GM18868 (cell line): ENCODE measurements around the gene ACSBG1.

Experiments used
- ATAC-seq: cut with Tn5 transposase; IDR thresholded peaks from one replicate; pipeline ENCODE4 v1.9.1; 2021; ENCODE audit warnings: mild to moderate bottlenecking, moderate library complexity; ENCODE audit not compliant: unreplicated experiment

The ACSBG1 gene

GRCh38 chr15:78234515-78235040, at the start of gene ACSBG1:
Gene ACSBG1 (minus strand): TSS chr15:78234565. CDS start chr15:78234501, 64 bp downstream.
- no peak for ATAC-seq

GRCh38 chr15:78282324-78282723, 48.0 kb upstream of the ACSBG1 start:
- ATAC-seq, result no peak

- no peak for ATAC-seq
Observed at GRCh38 chr15:78280319-78281072, 46.1 kb upstream of the ACSBG1 start.

GRCh38 chr15:78276064-78276943, 41.9 kb upstream of the ACSBG1 start:
- no peak for ATAC-seq

GRCh38 chr15:78274994-78275393, 40.6 kb upstream of the ACSBG1 start:
- ATAC-seq, result no peak

GRCh38 chr15:78272776-78273175, 38.4 kb upstream of the ACSBG1 start:
- no peak for ATAC-seq

GRCh38 chr15:78272316-78272715, 38.0 kb upstream of the ACSBG1 start:
- ATAC-seq, result no peak

- no peak for ATAC-seq
Observed at GRCh38 chr15:78266806-78267205, 32.4 kb upstream of the ACSBG1 start.

- ATAC-seq, result no peak
Observed at GRCh38 chr15:78266229-78266628, 31.9 kb upstream of the ACSBG1 start.

- no peak for ATAC-seq
Observed at GRCh38 chr15:78265752-78266224, 31.4 kb upstream of the ACSBG1 start.

- no peak for ATAC-seq
Observed at GRCh38 chr15:78265137-78265460, 30.7 kb upstream of the ACSBG1 start.

- ATAC-seq, result no peak
Observed at GRCh38 chr15:78264304-78265136, 30.2 kb upstream of the ACSBG1 start, which contains the start of gene DNAJA4. Gene DNAJA4 (plus strand): TSS chr15:78264562. CDS start chr15:78264764, 202 bp downstream.

- no peak for ATAC-seq
Observed at GRCh38 chr15:78263907-78264303, 29.5 kb upstream of the ACSBG1 start.

- no peak for ATAC-seq
Observed at GRCh38 chr15:78263351-78263781, 29.0 kb upstream of the ACSBG1 start.

GRCh38 chr15:78261062-78261461, 26.7 kb upstream of the ACSBG1 start:
- ATAC-seq, result no peak

- ATAC-seq, result no peak
Observed at GRCh38 chr15:78260489-78260888, 26.1 kb upstream of the ACSBG1 start.

GRCh38 chr15:78259232-78259631, 24.9 kb upstream of the ACSBG1 start:
- ATAC-seq, result no peak

- no peak for ATAC-seq
Observed at GRCh38 chr15:78257681-78258080, 23.3 kb upstream of the ACSBG1 start.

GRCh38 chr15:78256044-78256437, 21.7 kb upstream of the ACSBG1 start:
- no peak for ATAC-seq

GRCh38 chr15:78255421-78256043, 21.2 kb upstream of the ACSBG1 start:
- ATAC-seq, result no peak
